Tongue (tissue), 2 donors: ENCODE results near the gene ADGRG2. TPM values are rescaled to one million over a fixed set of nuclear protein-coding genes. Genes with fewer than 3 reads are reported as not detected.
"Not testable (repeated sequence)": the region's sequence is repeated elsewhere in the genome, so short reads cannot be mapped to it uniquely, and the experiment has no call there.

Source experiments
- DNase-seq: peaks from one replicate; pipeline ENCODE4 v3.0.0-alpha.2; 2015
- total RNA-seq: library from RNA; depleted of rRNA; stranded (reverse); fragments of >200 nt; gene quantifications from one replicate; pipeline ENCODE4 v1.2.3, GENCODE V29; 2014

ADGRG2 gene
- total RNA-seq, 1 donor from 2014 or later, result 4.3 TPM

DNA sequence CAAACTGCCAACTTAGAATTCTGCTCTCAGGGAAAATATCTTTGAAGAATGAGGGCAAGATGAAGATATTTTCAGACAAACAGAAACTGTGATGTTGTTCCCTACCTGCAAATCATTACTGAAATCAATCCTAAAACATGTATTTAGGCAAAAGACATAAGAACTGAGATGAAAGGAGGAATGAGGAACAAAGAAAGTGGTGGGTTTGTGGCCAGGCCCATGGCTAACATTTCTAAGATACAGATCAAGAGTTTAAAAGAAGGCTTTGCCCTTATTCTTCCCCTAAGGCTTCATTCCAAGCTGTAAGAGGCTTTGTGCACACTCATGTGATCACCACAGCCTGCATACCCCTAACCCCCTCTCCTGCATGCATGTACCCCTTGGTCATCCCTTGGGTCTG, 46.5 kb downstream of the ADGRG2 start:
- DNase-seq, result no peak

DNA sequence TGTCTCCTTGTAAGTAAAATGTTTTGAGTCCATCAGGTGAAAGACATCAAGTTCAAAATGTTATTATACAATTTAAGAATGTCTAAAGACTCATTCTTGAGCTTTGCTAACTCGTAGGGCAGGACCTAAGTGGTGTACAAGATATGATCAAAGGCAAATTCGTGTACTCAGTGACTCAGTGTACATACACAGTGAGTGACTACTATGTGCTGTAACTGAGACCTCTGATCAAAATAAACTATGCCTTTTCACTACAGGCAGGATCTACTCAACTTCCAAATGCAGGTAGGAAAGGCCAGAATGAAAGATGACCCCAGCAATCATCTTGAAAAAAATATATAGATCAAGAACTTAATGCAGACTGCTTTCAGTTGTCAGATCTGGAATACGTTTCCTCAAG, 49.9 kb downstream of the ADGRG2 start:
- DNase-seq, result no peak

DNA sequence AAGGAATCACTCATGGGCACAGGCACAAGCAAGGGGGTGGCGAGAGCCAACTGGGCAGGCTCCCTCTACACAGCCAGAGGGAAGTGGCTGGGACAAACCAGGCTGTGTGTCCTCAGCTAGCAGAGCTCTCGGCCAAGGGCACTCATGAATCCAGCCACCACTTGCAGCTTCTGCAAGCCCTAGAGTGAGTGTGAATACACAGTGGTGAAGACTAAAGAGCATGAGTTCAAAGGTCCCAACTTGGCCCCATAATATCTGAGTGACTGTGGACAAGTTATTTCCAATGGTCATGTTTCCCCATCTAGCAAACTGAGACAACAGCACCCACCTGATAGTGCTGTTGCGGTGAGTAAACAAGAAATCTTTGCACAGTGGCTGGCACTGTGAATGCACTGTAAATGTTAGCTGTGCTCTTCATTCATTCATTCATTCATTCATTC, 51.7 kb downstream of the ADGRG2 start:
- DNase-seq, result no peak

DNA sequence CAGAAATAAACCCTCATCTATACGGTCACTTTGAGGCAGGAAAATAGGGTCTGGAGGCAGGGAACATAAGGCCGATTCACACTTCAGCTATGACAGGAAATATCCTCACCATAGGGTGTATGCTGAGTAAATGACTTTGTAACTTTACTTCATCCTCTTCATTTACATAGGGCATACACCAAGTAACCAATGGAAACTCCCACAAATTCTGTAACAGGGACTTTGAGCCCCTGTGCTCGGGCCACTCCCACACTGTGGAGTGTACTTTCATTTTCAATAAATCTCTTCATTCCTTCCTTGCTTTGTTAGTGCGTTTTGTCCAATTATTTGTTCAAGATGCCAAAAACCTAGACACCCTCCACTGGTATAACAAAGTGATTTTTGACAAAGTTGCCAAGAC, 55.3 kb downstream of the ADGRG2 start:
- not testable (repeated sequence) for DNase-seq

DNA sequence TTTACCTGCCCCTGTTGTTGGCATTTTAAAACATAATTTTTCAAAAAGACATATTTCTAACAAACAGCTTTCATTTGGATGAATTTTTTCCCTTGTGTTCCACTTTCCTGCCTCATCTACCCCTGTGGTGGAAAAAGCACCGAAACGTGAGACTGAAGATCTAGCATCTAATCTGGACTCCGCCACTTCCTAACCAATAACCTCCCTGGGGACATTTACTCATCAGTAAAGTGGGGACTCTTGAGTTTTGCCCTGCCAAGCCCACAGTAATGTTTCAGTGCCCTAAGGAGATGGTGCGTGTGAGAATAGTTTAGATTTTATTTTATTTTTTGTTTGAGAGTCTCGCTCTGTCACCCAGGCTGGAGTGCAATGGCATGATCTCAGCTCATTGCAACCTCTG, 56.7 kb downstream of the ADGRG2 start:
- DNase-seq, result no peak

DNA sequence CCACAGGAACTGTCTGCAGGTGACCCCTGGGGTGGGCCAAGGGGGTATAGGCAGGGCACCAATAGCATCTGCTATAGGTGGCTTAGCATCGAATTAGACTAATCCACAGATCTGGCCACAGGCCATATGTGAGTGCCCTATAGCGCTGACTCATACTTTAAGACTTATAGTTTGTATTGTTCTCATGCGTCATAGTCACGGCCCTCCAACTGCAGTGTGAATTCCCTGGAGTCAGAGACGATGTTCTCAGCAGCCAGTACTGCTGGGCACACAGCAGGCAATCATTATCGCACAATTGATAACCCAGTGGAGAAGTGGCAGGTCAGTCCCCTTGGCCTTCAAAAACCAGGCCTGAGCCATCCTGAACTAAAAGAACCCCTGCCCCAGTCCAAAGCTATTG, 58.1 kb downstream of the ADGRG2 start:
- no peak for DNase-seq

DNA sequence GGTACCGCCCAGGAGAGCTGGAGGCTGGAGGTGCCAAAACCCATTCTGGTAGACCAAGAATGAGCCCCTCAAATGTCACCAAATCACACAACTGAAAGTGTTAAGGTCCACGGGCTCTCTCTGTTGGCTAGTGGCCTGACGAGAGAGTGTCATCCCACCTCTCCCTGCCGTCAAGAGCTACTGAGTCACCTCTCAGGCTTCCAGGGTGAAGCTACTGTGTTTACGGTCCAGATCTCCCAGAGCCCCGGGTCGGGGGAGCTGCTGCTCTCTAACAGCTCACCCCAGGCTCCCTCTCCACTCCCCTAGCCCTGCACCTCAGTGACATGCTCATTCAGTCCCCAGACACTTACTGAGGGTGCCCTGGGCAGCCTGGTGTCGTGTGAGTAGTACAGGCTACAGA, 59.2 kb downstream of the ADGRG2 start:
- DNase-seq, result no peak

DNA sequence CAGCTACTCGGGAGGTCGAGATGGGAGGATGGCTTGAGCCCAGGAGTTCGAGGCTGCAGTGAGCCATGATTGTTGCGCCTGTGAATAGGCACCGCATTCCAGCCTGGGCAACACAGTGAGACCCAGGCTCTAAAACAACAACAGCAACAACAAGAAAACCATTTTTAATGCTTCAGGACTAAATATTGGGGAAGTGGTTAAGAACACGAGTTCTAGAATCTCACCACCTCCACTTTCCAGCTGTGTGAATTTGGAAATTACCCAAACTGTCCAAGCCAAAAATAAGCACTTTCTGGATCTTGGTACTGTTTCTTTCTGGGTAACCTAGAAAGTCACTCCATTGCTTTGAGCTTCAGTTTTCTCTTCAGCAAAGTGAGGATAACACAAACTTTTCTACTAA, 63.2 kb downstream of the ADGRG2 start:
- DNase-seq, result no peak

DNA sequence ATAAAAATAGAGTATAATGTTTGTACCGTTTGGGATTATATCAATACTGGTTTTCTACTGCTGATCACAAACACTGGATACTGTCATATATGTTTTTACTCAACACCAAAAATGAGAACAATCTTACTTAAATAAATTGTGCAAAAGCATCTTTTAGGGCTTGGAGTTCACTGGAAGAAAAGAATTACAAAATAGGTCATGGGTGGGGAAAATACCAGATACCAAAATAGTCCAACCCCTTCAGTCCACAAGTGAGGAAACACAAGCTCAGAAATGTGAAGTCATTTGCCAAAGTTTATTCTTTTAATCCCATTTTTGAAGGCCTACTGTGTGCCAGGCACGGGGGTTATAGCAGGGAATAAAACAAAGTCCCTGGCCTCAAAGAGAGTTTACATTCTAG, 64.4 kb downstream of the ADGRG2 start:
- DNase-seq, result no peak

DNA sequence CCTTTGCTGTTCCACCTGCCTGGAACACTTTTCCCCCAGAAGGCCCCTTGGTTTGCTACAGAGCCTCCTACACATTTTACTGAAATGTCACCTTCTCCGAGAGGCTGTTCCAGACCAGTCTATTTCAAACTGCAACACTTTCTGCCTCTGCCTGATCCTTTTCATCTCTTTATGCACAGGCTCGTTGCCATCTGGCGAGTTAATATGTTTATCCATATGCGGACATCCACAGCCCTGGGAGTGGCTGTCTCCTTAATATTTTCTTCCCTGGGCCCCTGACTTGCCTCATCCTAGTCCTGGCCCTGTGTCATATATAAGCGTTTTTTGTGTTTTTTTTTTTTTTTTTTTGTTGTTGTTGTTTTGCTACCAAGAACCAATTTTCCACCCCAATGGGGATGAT, 73.2 kb downstream of the ADGRG2 start:
- DNase-seq, result no peak

DNA sequence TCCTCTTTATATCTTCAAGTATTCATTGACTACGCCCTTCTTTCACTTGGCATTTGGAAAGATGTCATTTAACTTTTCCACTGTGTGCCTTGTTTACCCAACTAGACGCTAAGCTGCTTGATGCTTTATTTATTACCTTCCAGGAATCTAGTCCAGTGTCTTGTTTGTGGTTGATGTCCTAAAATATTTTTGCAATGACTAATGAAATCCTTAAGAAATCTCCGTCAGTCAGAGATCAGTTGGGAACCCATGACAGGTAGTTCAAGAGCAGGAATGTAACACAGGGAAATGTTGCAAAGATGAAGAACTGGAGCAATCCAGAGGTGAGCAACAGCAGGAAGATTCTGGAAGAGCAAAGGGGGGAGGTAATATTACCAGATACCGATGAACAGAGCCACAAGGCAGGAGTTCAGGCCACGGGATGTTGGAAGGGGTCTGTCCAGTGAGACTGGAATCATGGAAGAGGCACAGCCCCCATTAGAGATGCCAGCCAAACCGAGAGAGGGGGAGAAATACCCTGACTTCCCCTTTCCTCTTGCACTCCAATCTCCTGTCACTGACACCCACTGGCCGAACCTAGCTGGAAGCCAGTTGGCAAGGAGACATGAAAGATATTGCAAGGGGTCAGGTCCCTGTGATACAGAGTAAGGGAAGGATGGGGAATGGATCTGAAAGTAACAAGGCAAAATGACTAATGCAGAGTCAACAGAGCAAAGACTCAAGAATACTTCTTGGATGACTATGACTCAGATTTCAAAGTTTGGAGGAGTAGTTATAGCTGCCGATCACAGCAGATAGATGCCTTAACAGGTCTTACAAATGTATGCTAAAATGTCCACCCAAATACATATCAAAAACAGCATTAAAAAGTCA, 75.7 kb downstream of the ADGRG2 start:
- DNase-seq, result no peak

DNA sequence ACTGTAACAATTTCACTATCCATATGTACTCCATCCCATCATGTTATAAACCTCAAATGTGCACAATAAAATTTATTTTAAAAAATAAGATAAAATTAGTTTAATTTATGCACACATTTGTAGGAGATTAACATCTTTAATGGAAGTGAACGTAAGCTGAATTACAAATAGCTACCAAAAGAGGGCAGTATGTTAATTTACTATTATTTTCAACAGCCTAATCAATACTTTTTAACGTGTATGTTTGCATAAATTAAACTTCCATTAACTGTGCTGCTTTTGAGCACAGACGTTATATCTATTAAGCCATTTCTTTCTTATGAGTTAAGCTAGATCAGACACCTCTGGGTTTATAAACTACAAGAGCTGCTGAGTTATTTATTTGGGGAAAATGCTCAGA, 81.9 kb downstream of the ADGRG2 start:
- DNase-seq, result peak; percentile 0

DNA sequence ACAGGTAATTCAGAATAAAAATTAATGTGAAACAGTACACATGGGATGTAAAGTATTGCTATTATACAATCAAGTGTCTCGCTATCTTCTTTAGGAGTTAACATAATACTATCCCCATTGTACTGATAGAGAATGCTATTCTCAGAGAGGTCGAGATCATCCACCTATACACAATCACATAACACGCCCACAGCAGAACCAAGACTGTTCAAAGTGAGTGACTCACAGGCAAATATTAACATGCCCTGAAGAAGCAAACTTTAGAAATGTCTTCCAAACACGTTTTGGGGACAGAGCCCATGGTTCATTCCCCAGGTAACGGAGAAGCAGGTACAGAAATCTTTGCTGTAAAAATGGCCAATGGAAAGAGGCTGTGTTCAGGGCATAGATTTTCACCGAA, 88.2 kb downstream of the ADGRG2 start:
- no peak for DNase-seq

DNA sequence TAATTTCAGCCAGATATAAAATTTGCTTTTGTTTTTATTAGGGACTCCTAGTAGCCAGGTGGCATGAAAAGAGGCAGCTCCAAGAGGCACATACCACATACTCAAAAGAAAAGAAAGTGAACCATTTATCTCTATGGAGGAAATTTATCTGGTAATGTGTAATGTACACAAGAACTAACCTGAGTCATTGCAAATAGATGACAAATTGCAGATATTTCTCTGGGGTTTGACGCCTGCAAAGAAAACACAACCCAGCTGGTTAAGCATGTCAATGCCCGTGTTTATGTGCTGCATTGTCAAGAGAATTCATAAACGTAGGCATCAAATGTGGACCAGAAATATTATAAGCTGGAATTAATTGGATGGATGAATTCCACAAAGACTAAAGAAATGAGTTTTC, 91.5 kb downstream of the ADGRG2 start:
- no peak for DNase-seq

DNA sequence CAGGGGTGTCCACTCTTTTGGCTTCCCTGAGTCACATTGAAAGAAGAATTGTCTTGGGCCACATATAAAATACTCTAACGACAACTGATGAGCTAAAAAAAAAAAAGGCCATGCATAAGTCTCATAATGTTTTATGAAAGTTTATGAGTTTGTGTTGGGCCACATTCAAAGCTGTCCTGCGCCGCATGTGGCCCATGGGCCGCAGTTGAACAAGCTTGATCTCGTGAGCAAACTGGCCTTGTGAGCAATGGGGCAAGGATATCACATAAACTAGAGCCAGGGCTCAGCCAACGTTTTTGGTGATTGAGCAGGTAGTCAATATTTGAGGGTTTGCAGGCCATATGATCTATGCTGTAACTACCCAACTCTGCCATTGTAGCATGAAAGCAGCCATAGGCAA, 93.7 kb downstream of the ADGRG2 start:
- DNase-seq, result no peak

DNA sequence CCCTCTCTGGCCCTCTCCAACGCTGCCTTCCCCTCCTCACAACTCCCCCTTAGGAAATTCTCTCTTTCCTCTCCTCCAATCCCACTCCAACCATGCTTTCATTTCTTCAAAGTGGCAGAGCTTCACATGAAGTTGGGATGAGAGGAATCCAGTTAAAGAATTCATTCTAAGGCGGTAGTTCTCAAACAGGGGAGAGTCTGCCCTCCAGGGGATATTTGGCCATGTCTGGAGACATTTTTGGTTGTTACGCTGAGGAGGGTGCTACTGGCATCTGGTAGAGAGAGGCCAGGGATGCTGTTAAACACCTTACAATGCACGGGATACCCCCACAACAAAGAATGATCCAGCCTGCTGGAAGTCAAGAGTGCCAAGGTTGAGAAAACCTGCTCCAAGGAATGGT, 97.9 kb downstream of the ADGRG2 start:
- DNase-seq, result no peak

DNA sequence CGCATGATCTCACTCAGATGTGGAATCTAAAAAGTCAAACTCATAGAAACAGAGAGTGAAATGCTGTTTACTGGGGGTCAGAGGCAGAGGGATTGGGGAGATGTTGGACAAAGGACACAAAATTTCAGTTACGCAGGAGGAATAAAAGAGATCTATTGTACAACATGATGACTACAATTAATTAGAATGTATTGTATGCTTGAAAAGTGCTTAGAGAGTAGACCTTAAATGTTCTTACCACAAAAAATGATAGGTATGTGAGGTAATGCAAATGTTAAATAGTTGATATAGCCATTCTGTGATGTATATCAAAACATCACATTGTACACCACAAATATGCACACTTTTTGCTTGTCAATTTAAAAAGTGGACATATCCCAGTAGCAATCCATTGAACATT, 102.3 kb downstream of the ADGRG2 start:
- no peak for DNase-seq

DNA sequence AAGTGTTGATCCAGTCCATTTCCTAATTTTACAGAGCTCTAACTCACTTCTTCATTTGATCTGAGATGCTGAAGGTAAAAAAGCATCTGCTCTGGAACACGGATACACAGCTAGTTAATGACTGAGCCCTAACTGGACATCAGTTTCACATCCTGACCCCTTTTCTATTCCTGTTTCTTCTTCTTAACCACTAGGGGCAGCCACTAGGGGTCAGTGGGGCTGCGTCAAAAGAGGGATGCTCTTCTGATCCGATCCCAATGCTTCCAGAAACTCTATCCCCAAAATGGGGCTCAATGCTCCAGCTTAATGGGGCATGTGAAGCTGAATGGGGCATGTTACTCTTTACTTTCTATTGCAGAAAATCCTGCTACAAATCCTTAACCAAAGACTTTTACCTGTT, 105.0 kb downstream of the ADGRG2 start:
- peak; percentile 35 for DNase-seq

DNA sequence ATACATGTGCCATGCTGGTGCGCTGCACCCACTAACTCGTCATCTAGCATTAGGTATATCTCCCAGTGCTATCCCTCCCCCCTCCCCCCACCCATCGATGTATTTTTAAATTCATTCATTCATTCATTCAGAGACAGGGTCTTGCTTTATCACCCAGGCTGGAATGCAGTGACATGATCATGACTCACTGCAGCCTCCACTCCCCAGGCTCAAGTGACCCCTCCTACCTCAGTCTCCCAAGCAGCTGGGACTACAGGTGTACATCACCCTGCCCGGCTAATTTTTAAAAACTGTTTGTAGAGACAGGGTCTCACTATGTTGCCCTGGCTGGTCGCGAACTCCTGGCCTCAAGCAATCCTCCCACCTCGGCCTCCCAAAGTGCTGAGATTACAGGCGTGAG, 105.7 kb downstream of the ADGRG2 start:
- not testable (repeated sequence) for DNase-seq

DNA sequence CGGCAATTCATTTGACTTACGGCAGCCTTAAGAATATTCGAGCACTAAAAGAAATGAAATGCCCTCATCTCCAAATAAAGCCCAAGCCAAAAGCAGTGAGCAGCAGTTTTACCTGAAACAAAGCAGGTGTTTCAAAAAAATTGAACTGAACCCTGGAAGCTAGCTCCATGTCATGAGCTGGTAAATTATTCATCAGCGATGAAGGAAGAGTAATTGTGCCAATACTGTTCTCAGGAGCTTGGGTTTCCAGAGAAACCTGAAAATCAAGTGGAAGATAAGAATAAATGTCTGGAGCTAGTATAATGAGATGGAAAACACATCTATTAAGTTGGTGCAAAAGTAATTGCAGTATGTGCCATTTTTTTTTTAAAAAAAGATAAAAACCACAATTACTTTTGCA, 114.4 kb downstream of the ADGRG2 start:
- DNase-seq, result no peak

DNA sequence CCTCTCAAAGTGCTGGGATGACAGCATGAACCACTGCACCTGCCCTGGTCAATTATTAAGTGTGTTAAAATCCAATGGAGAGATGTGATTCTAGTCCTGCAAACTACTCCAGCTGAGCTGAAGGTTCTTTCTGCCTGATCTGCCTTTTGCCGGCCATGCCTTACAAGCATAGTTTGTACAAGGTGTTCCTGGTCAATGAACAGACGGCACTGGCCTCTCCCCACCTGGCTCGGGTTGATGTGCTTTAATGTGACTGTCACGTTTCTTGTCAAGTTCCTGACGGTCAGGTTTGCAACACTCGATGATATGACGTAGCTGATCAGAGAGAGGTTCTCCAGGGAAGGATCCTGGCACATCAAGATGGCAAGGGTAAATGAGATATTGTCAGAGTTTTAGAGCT, 115.3 kb downstream of the ADGRG2 start:
- DNase-seq, result no peak

DNA sequence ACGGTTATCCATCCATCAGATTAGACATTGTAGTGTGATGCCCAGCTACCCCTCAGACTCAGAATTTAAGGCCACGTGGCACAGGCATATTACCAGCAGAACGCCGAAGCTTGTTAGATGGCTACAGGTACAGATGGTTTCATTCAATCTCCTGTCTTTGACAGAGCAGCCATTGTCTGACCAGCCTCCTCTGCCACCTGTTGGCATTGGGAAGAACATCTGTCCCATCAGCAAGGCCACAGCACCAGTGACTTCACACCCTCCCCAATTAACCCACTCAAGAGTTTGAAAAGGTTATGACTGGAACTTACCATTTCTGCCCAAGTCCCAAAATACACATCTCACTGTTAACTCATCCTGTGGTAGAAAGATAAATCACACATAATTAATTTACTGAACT, 116.4 kb downstream of the ADGRG2 start:
- DNase-seq, result no peak

DNA sequence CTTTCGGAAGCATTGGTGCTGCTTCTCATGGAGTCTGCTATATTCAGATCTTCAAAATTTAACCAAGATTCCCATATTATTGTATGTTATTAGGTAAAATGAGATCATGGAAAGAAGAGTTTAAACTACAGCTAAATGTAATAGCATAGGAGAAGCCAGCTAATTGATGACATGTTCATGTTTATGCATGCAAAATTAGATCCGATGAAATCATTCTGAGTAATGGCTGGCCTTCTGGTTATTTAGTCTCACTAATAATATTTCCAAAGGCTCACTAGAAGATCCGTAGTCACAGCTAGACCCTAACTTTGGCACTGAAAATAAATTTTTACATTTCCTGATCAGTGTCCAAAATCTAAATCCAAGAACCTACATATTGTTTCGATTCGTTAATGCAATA, 118.5 kb downstream of the ADGRG2 start:
- no peak for DNase-seq

DNA sequence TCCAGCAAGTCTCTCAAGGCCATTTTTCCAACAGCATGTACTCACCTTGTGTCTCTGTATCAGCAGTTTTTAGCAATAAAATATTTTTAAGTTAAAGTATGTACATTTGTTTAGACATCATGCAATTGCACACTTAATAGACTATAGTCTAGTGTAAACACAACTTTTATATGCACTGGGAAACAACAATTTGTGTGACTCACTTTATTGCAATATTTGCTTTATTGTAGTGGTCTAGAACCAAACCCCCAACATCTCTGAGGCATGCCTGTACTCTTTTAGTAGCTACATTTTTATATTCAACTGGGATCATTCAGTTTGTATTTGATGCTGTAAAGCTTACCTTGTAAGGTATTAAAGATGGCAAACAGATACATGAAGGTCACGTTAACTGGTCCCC, 123.6 kb downstream of the ADGRG2 start:
- no peak for DNase-seq

DNA sequence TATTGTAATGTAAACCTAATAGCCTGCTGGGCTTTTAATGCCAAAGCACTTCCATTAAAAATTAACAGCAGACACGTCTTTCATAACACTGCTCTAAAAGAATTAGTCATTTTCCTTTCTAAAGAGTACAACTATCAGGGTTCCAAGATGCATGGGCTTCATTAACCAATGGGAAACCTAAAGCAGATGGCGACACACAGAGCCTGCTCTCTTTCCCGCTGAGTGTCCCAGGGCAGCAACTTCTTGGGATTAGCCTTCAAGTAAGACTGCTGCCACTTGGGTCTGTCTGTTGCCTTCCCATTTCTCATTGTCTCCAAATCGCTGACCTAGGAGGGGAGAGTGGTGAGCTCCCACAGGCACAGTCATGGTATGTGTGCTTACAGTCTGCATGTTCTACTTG, 124.4 kb downstream of the ADGRG2 start:
- DNase-seq, result no peak
